Activated CD8-positive, alpha-beta T cell treated with anti-CD3 and anti-CD28 coated beads, Interleukin-2, amount 10 ng/mL, durations not matched to agents 7 days and 5 days (primary cell): ENCODE measurements around the gene GPC6. TPM values are rescaled to one million over a fixed set of nuclear protein-coding genes. Genes with fewer than 3 reads are reported as not detected.

ENCODE experiments used
- ATAC-seq: fragments of 150-1000 bp; cut with Tn5 transposase; one replicate; pipeline ENCODE4 v1.10.0; 2021; ENCODE audit warnings: moderate library complexity
- CTCF ChIA-PET: fragments of 350-600 bp; sonication (Branson Sonifier 250); formaldehyde crosslinking; loops from one replicate; lab custom pipeline; 2021; ENCODE audit warnings: antibody characterized with exemption; lab: Charles Lee
- POLR2A ChIA-PET: fragments of 350-600 bp; sonication (Branson Sonifier 250); formaldehyde crosslinking; loops from one replicate; lab custom pipeline; 2021; ENCODE audit warnings: antibody characterized with exemption; lab: Charles Lee
- DNase-seq: peaks from one replicate; pipeline ENCODE4 v3.0.0-alpha.2; 2020
- H3K27ac Mint-ChIP-seq: one replicate; pipeline ENCODE4 v1.8.0; 2021; ENCODE audit warnings: mild to moderate bottlenecking, mixed read lengths
- H3K27me3 Mint-ChIP-seq: one replicate; pipeline ENCODE4 v1.8.0; 2021; ENCODE audit warnings: low read depth, mixed read lengths
- H3K36me3 Mint-ChIP-seq: one replicate; pipeline ENCODE4 v1.8.0; 2021; ENCODE audit warnings: low read depth, mixed read lengths
- H3K4me1 Mint-ChIP-seq: one replicate; pipeline ENCODE4 v1.8.0; 2021; ENCODE audit warnings: low read depth, mixed read lengths
- H3K4me3 Mint-ChIP-seq: one replicate; pipeline ENCODE4 v1.8.0; 2021; ENCODE audit warnings: mild to moderate bottlenecking, mixed read lengths
- H3K9me3 Mint-ChIP-seq: one replicate; pipeline ENCODE4 v1.8.0; 2022; ENCODE audit warnings: mixed read lengths; ENCODE audit not compliant: insufficient read depth
- total RNA-seq, 2 experiments: library from RNA; stranded (reverse); gene quantifications; one replicate each; pipeline ENCODE4 v1.2.3, GENCODE V29; 2021

The GPC6 gene
- total RNA-seq, 2 experiments from 2014 or later = not detected

DNA sequence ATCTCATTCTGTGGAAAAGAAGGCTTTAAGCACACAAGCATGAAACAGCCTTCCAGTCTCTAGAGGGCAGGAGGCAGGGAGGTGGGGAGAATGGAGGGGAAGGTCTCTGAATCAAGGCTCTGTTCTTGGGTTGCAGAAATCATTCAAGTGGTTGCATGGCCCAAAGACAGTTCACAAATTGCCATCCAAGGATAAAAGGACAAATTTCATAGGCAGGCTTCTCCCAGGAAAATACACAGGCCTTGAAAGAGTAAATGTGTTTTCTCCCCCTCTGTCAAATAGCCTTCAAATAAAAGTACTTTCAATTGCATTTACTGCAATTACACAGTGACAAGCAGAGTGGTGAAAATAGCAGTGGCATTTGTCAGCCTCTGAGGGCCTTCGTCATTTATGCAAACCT, 802.0 kb downstream of the GPC6 start:
- H3K27ac Mint-ChIP-seq = no peak overlapping the region
- H3K36me3 Mint-ChIP-seq = no peaks in the 10 kb centered on the region
- H3K4me1 Mint-ChIP-seq = no peaks in the 10 kb centered on the region
- no peaks in the 10 kb centered on the region for H3K9me3 Mint-ChIP-seq
- ChIA-PET CTCF (no interaction called here), POLR2A (no interaction called here)
- ATAC-seq (no peak), DNase-seq (no peak)
- no peaks in the 10 kb centered on the region for H3K27me3 Mint-ChIP-seq
- H3K4me3 Mint-ChIP-seq = no peak overlapping the region

DNA sequence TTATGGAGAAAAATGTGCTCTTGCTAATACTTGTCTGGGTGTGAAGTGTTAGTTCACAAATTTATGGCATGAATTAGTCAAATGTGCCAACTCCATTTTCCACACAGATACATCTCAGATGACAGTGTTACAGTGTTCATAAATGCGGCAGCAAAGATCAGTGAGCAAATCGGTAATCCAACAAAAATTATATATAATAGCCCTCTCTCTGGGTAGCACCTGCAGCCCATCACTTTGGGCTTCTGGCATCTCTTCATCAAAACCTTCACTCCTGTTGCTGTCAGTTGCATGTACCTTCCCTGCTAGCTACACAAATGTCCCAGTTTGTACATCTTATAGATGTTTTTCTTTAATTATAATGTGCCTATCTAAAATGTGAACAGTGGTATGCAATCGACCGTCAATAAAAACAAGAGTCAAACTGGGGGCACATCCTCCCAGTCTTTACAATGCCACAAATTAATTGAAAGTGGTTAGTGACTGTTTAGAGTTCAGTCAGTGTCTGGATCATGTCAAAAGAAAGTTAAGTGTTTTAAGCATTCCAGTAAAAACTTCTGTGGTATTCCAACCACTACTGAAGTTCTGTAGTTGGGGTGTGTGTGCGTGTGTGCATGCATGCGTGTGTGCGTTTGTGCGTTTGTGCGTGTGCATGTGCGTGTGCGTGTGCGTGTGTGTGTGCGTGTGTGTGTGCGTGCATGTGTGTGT, 804.0 kb downstream of the GPC6 start:
- H3K36me3 Mint-ChIP-seq = no peaks in the 10 kb centered on the region
- no peaks in the 10 kb centered on the region for H3K27me3 Mint-ChIP-seq
- DNase-seq (no peak), ATAC-seq (no peak)
- ChIA-PET POLR2A (no interaction called here), CTCF (no interaction called here)
- no peak overlapping the region for H3K4me3 Mint-ChIP-seq
- no peaks in the 10 kb centered on the region for H3K9me3 Mint-ChIP-seq
- no peaks in the 10 kb centered on the region for H3K4me1 Mint-ChIP-seq
- no peak overlapping the region for H3K27ac Mint-ChIP-seq

DNA sequence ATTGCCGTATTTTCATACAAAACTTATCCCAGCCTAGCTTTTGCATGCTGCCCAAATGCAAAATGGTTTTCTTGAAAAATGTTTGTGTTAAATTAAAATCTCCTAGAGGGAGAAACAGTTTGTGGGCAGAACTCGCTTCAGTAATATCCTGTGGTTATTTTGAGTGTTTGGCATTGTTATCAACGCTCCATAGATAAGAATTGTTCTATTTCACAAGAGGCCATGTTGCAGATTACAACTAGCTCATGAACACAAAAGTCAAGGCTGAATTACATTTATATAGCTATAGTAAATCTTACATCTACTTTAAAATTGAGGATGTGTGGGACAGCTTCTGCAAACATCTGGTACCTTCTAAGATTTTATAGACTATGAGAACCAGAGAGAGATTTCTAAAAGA, 805.0 kb downstream of the GPC6 start:
- CTCF ChIA-PET = no interaction called here
- no peak overlapping the region for H3K4me3 Mint-ChIP-seq
- no peaks in the 10 kb centered on the region for H3K27me3 Mint-ChIP-seq
- no peaks in the 10 kb centered on the region for H3K36me3 Mint-ChIP-seq
- H3K9me3 Mint-ChIP-seq = no peaks in the 10 kb centered on the region
- DNase-seq = no peak
- H3K27ac Mint-ChIP-seq = no peak overlapping the region
- H3K4me1 Mint-ChIP-seq = no peaks in the 10 kb centered on the region
- no peak for ATAC-seq
- POLR2A ChIA-PET = no interaction called here

DNA sequence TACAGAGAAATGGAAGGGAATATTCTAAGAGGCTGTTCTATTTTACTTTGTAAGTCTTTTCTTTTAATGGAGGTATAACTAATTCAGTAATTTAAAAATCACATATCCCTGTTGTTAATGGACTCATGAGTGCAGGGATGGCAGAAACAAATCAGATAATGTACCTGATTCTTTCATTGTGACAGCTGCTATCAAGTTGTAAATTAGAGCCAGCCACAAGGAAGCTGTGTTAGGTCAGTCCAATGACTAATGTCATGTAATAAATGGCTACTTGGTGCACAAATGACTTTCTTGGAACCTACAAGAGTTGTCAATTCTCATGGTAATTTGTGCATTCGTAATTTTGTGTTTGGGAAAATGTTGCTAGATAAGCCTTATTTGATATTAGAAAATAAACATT, 806.5 kb downstream of the GPC6 start:
- ATAC-seq (no peak), DNase-seq (no peak)
- no peak overlapping the region for H3K4me3 Mint-ChIP-seq
- H3K4me1 Mint-ChIP-seq = no peaks in the 10 kb centered on the region
- no peak overlapping the region for H3K27ac Mint-ChIP-seq
- H3K27me3 Mint-ChIP-seq = no peaks in the 10 kb centered on the region
- no peaks in the 10 kb centered on the region for H3K36me3 Mint-ChIP-seq
- H3K9me3 Mint-ChIP-seq = no peaks in the 10 kb centered on the region
- ChIA-PET CTCF (no interaction called here), POLR2A (no interaction called here)

DNA sequence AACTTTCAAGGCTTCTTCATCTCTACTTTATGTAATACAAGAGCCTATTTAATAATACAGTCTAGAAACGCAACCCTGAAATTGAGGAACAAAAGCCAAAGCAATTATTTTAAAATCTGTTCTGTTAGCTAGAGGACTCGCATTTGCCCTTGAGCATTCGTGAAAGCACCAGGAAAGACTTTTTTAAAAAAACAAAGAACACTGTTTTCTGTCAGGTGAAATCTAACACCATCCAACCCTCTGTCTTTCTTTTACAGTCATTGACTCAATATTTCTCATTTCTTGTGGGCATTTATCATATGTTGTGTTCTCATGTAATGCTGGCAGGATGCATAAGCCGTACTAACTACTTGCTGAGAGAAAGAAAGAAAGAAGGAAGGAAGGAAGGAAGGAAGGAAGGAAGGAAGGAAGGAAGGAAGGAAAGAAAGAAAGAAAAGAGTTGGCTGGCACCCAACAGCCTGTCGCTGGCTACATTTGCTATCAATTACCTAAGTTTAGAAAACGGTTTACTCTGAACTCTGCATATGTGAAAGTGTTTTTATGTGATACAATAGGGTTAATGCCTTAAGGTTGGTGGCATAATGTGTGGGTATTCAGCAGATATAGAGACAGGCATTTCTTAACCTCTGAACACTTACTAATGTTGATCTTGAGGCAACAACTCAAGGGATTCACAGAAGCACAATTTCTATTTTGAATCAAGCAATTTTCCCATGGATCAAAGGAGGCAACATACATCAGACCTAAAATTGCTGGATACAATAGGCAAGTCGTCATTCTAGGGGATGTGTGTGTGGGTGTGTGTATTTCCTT, 807.4 kb downstream of the GPC6 start:
- ChIA-PET POLR2A (no interaction called here), CTCF (no interaction called here)
- no peak for DNase-seq
- no peaks in the 10 kb centered on the region for H3K4me1 Mint-ChIP-seq
- no peaks in the 10 kb centered on the region for H3K9me3 Mint-ChIP-seq
- no peak overlapping the region for H3K4me3 Mint-ChIP-seq
- H3K27ac Mint-ChIP-seq = no peak overlapping the region
- no peaks in the 10 kb centered on the region for H3K27me3 Mint-ChIP-seq
- no peak for ATAC-seq
- H3K36me3 Mint-ChIP-seq = no peaks in the 10 kb centered on the region

DNA sequence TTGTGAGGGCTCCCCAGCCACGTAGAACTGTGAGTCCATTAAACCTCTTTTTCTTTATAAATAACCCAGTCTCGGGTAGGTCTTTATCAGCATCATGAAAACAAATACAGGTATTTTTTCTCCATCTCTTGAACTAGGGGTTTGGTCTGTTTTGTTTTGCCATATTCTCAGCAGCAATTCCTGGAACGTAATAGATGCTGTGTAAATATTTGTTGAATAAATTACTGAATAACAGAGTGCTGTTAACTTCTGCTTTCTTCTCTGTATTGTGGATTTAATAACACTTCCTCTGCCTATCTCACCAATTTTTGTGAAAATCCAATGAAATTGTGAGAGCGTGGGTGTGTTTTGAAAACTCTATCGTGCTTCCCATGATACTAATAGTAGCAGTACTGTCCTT, 823.4 kb downstream of the GPC6 start:
- H3K4me1 Mint-ChIP-seq = no peaks in the 10 kb centered on the region
- ATAC-seq = no peak
- no peak for DNase-seq
- no peaks in the 10 kb centered on the region for H3K36me3 Mint-ChIP-seq
- H3K27me3 Mint-ChIP-seq = peaks cover 3% of the 10 kb centered on the region
- H3K4me3 Mint-ChIP-seq = no peak overlapping the region
- H3K9me3 Mint-ChIP-seq = no peaks in the 10 kb centered on the region
- no peak overlapping the region for H3K27ac Mint-ChIP-seq
- POLR2A ChIA-PET = no interaction called here
- CTCF ChIA-PET = no interaction called here

DNA sequence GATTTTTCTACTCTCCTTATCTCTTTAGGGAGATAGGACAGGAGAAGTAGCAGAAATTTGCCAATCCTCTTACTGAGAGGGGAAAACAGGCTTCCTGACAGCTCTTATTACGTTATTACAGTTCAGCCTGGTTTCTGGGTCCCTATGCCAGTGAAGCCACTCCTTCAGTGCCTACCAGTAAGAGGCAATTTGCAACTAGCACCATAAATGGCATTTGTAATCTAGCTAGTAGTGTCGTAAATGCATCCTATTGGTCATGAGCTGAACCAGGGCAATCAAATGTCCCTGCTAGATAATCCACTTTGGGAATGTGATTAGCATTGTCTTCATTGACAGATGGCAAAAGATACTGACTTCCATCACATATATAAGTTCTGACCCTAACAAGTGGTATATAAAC, 824.1 kb downstream of the GPC6 start:
- ChIA-PET CTCF (no interaction called here), POLR2A (no interaction called here)
- Mint-ChIP-seq H3K27me3 (peaks cover 3% of the 10 kb centered on the region), H3K4me1 (no peaks in the 10 kb centered on the region), H3K27ac (no peak overlapping the region), H3K36me3 (no peaks in the 10 kb centered on the region), H3K4me3 (no peak overlapping the region), H3K9me3 (no peaks in the 10 kb centered on the region)
- ATAC-seq = no peak
- DNase-seq = no peak

DNA sequence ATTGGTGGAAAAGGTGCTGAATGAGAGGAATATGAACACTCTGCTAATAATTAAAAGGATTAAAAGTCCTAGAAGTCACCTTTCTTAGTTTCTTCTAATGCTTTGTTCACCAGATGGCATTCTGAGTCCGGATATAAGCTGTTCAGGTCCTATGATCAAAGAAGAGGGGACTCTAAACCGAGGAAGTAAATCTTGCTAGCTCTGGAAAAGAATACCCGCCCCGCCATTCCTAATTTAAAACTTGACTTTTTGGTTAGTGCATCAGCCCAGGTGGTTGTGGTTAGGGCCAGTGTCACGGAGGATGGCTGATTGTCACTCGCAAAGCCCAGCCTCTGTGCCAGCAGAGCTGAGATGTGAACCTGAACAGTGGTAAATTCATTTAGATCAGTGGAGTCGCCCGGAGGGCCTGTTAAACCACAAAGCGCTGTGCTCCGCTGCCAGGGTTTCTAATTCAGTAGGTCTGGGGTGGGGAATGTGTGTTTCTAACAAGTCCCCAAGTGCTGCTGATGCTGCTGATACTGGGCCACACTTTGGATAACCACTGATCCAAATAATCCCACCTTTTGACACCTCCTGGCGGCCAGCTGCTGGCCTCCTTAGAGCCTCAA, 827.5 kb downstream of the GPC6 start:
- no peak overlapping the region for H3K27ac Mint-ChIP-seq
- peaks cover 2% of the 10 kb centered on the region for H3K27me3 Mint-ChIP-seq
- DNase-seq (no peak), ATAC-seq (no peak)
- no peaks in the 10 kb centered on the region for H3K9me3 Mint-ChIP-seq
- no peaks in the 10 kb centered on the region for H3K4me1 Mint-ChIP-seq
- H3K36me3 Mint-ChIP-seq = no peaks in the 10 kb centered on the region
- POLR2A ChIA-PET = no interaction called here
- no peak overlapping the region for H3K4me3 Mint-ChIP-seq
- CTCF ChIA-PET = no interaction called here

DNA sequence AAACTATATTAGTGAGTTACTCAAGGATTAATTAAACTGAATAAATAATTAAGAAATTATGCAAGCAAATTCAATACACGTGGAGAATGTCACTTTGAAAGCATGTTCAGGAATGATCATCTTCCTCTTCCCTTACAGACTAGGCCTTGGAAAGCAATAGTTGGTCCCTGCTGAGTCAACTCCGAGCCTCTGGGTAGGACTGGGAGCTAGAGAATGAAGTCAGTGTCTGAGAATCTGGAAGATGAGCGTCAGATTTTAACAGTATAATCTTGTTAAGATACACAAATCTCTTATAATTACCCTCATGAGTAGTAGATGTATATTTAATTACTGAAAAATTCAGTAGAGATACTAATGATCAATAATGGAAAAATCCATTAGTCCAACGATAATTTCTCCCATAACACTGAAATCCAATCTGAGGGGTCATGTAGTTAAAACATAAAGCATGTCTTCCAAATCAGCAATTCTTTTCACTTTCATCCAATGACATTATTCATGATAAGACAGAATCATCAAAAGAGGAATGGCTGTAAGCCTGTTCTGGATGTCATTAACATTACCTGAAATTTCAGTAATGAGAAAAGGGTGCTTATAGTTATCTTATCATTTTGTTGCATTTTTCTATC, 829.9 kb downstream of the GPC6 start:
- H3K4me1 Mint-ChIP-seq = no peaks in the 10 kb centered on the region
- no peaks in the 10 kb centered on the region for H3K36me3 Mint-ChIP-seq
- CTCF ChIA-PET = no interaction called here
- no peak overlapping the region for H3K4me3 Mint-ChIP-seq
- no peak overlapping the region for H3K27ac Mint-ChIP-seq
- POLR2A ChIA-PET = no interaction called here
- no peak for DNase-seq
- peaks cover 2% of the 10 kb centered on the region for H3K27me3 Mint-ChIP-seq
- no peak for ATAC-seq
- no peaks in the 10 kb centered on the region for H3K9me3 Mint-ChIP-seq

DNA sequence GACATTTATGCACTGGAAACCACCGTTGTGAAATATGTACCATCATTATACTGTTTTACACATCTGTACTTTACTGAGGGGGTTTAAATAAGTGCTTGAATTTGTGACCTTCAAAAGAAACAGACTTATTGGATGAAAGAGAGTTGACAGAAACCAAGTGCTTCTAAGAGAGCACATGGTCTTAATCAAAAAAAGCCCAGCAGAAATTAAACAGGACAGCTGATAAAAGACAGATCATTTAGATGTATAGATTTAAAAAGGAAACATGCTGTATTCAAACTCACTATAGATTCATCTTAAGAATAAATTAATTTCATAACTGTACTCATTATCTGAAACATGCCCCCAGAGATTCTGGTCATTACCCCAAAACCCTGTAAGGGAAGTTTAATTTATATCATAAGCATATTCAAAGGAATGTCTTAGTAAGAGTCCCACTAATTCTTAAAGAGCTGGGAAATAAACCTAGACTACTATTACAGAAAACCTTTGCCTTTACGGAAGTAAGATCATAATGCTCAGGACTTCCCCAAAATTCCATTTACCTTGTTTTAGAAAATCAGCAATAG, 831.1 kb downstream of the GPC6 start:
- Mint-ChIP-seq H3K36me3 (no peaks in the 10 kb centered on the region), H3K4me1 (no peaks in the 10 kb centered on the region), H3K9me3 (no peaks in the 10 kb centered on the region), H3K27ac (no peak overlapping the region), H3K27me3 (peaks cover 2% of the 10 kb centered on the region), H3K4me3 (no peak overlapping the region)
- ChIA-PET POLR2A (no interaction called here), CTCF (interaction anchor here (0.8 kb wide), 1 partner anchor 288 kb away, joined by 4 read pairs; no protein-coding TSS in a partner anchor)
- DNase-seq = no peak
- ATAC-seq = no peak

DNA sequence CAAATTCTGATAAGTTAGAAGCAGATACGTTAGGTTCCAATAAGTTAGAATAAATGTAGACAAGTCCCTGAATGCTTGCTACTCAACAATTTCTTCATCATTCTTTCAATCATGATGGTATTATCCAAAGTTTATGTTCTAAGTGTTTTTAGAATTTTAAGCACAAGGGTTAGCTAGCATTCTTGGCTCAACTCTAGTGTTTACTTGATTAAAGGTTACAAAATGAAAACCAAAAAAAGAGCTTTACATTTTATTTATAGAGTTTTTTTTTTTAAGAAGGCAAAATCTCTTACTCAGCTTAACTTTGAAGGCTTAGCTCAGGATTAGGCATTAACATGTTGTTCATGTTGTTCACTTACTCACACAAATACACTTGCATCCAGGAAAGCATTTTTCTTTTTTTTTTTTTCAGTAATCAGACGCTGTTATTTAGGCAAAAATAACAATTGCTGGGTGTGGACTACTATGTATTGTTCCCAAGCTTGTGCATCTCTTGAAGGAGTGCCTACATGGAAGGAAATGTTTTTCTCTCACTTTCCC, 832.3 kb downstream of the GPC6 start:
- no peaks in the 10 kb centered on the region for H3K36me3 Mint-ChIP-seq
- no peaks in the 10 kb centered on the region for H3K27me3 Mint-ChIP-seq
- no peak overlapping the region for H3K27ac Mint-ChIP-seq
- no peaks in the 10 kb centered on the region for H3K9me3 Mint-ChIP-seq
- no peak overlapping the region for H3K4me3 Mint-ChIP-seq
- ChIA-PET POLR2A (no interaction called here), CTCF (no interaction called here)
- no peak for DNase-seq
- no peak for ATAC-seq
- no peaks in the 10 kb centered on the region for H3K4me1 Mint-ChIP-seq
